ENCODE results near the gene POLD2.
"Not testable (repeated sequence)": the region's sequence is repeated elsewhere in the genome, so short reads cannot be mapped to it uniquely, and the experiment has no call there.

POLD2 gene

GRCh38 chr7:44138698-44139097 is 15.3 kb upstream of the POLD2 start:
- no peak for DNase-seq (ENCODE audit: low read depth)

GRCh38 chr7:44136731-44137130 is 13.4 kb upstream of the POLD2 start:
- no peak for DNase-seq (ENCODE audit: low read depth)

GRCh38 chr7:44134943-44135628 is 11.7 kb upstream of the POLD2 start:
- no peak for DNase-seq (ENCODE audit: low read depth)

- no peak for DNase-seq (ENCODE audit: low read depth)
Observed at GRCh38 chr7:44133295-44133694, 9.9 kb upstream of the POLD2 start.

- no peak for DNase-seq (ENCODE audit: low read depth)
Observed at GRCh38 chr7:44132039-44132438, 8.7 kb upstream of the POLD2 start.

- DNase-seq (ENCODE audit: low read depth), result no peak
Observed at GRCh38 chr7:44131173-44132029, 8.1 kb upstream of the POLD2 start.

GRCh38 chr7:44128721-44129582 is 5.6 kb upstream of the POLD2 start:
- DNase-seq (ENCODE audit: low read depth), result no peak

- DNase-seq (ENCODE audit: low read depth), result no peak
Observed at GRCh38 chr7:44127161-44127560, 3.8 kb upstream of the POLD2 start.

- DNase-seq (ENCODE audit: low read depth), result not testable (repeated sequence)
Observed at GRCh38 chr7:44126574-44126973, 3.2 kb upstream of the POLD2 start.

- no peak for DNase-seq (ENCODE audit: low read depth)
Observed at GRCh38 chr7:44124822-44125202, 1.5 kb upstream of the POLD2 start.

- no peak for DNase-seq (ENCODE audit: low read depth)
Observed at GRCh38 chr7:44122529-44122928, 819 bp downstream of the POLD2 start.

- no peak for DNase-seq (ENCODE audit: low read depth)
Observed at GRCh38 chr7:44121761-44122420, 1.5 kb downstream of the POLD2 start.

- no peak for DNase-seq (ENCODE audit: low read depth)
Observed at GRCh38 chr7:44120395-44120794, 3.0 kb downstream of the POLD2 start.

- no peak for DNase-seq (ENCODE audit: low read depth)
Observed at GRCh38 chr7:44119829-44120380, 3.4 kb downstream of the POLD2 start.

GRCh38 chr7:44117801-44118429 is 5.4 kb downstream of the POLD2 start:
- no peak for DNase-seq (ENCODE audit: low read depth)

- no peak for DNase-seq (ENCODE audit: low read depth)
Observed at GRCh38 chr7:44116789-44117666, 6.3 kb downstream of the POLD2 start.

- DNase-seq (ENCODE audit: low read depth), result no peak
Observed at GRCh38 chr7:44116087-44116788, 7.1 kb downstream of the POLD2 start.

- no peak for DNase-seq (ENCODE audit: low read depth)
Observed at GRCh38 chr7:44114586-44115310, 8.6 kb downstream of the POLD2 start.

All from stromal cell of bone marrow (primary cell).